Loucy (cell line): ENCODE measurements around the gene PI16.

Experiments
- H2AFZ ChIP-seq: fragments of 200-600 bp; sonication (generic); 2 replicates; pipeline ENCODE4 v1.6.0; 2016; ENCODE audit warnings: antibody characterized with exemption, mild to moderate bottlenecking, low read length, moderate library complexity
- H3F3A ChIP-seq: fragments of 200-600 bp; 2 replicates; pipeline ENCODE4 v1.6.0; 2016; ENCODE audit warnings: antibody characterized with exemption, low read depth, mild to moderate bottlenecking
- H3K27me3 ChIP-seq: fragments of 200-600 bp; sonication (generic); 2 replicates; pipeline ENCODE4 v1.6.1; 2014; ENCODE audit warnings: low read length, mild to moderate bottlenecking; ENCODE audit not compliant: insufficient read depth, poor library complexity, severe bottlenecking
- H3K36me3 ChIP-seq: fragments of 200-600 bp; sonication (generic); 2 replicates; pipeline ENCODE4 v1.6.1; 2016; ENCODE audit warnings: low read length; ENCODE audit not compliant: insufficient read depth
- H3K4me1 ChIP-seq: fragments of 200-600 bp; sonication (generic); 2 replicates; pipeline ENCODE4 v1.5.1; 2014; ENCODE audit warnings: low read length, mild to moderate bottlenecking; ENCODE audit not compliant: insufficient read depth, poor library complexity, severe bottlenecking
- H3K4me2 ChIP-seq: fragments of 200-600 bp; sonication (generic); 2 replicates; pipeline ENCODE4 v1.6.0; 2014; ENCODE audit warnings: antibody characterized with exemption, low read length, low read depth, mild to moderate bottlenecking; ENCODE audit not compliant: poor library complexity, severe bottlenecking
- H3K4me3 ChIP-seq: fragments of 200-600 bp; sonication (generic); 2 replicates; pipeline ENCODE4 v1.5.1; 2014; ENCODE audit warnings: low read length, mild to moderate bottlenecking, mixed read lengths; ENCODE audit not compliant: poor library complexity, severe bottlenecking
- H3K79me2 ChIP-seq: fragments of 200-600 bp; sonication (generic); 2 replicates; pipeline ENCODE4 v1.6.1; 2014; ENCODE audit warnings: low read length; ENCODE audit not compliant: insufficient read depth
- H3K9ac ChIP-seq: fragments of 200-600 bp; sonication (generic); 2 replicates; pipeline ENCODE4 v1.6.0; 2014; ENCODE audit warnings: mild to moderate bottlenecking, low read depth, low read length, moderate library complexity; ENCODE audit not compliant: poor library complexity, severe bottlenecking
- H3K9me2 ChIP-seq: fragments of 200-600 bp; sonication (generic); replicated peaks from 2 replicates; pipeline ENCODE4 v1.6.1; 2016; ENCODE audit warnings: low read depth, low read length, mixed read lengths
- H3K9me3 ChIP-seq: fragments of 200-600 bp; sonication (generic); 2 replicates; pipeline ENCODE4 v1.6.1; 2014; ENCODE audit warnings: mild to moderate bottlenecking, antibody characterized with exemption, low read length, low read depth; ENCODE audit not compliant: insufficient read depth
- H4K20me1 ChIP-seq: fragments of 200-600 bp; sonication (generic); 2 replicates; pipeline ENCODE4 v1.6.0; 2014; ENCODE audit warnings: antibody characterized with exemption, low read length, mild to moderate bottlenecking; ENCODE audit not compliant: insufficient read depth, poor library complexity, severe bottlenecking
- EZH2phosphoT487 ChIP-seq: fragments of 200-600 bp; IDR thresholded peaks from 2 replicates; pipeline ENCODE4 v1.6.1; 2018; ENCODE audit warnings: antibody characterized with exemption, mild to moderate bottlenecking, moderate library complexity, borderline replicate concordance
- TF ChIP-seq, protein P1 (sequence below): fragments of 200-600 bp; sonication (generic); conservative IDR thresholded peaks from 2 replicates; pipeline ENCODE4 v1.5.1; 2014; ENCODE audit warnings: mild to moderate bottlenecking, antibody characterized with exemption, low read length

PI16 gene

DNA sequence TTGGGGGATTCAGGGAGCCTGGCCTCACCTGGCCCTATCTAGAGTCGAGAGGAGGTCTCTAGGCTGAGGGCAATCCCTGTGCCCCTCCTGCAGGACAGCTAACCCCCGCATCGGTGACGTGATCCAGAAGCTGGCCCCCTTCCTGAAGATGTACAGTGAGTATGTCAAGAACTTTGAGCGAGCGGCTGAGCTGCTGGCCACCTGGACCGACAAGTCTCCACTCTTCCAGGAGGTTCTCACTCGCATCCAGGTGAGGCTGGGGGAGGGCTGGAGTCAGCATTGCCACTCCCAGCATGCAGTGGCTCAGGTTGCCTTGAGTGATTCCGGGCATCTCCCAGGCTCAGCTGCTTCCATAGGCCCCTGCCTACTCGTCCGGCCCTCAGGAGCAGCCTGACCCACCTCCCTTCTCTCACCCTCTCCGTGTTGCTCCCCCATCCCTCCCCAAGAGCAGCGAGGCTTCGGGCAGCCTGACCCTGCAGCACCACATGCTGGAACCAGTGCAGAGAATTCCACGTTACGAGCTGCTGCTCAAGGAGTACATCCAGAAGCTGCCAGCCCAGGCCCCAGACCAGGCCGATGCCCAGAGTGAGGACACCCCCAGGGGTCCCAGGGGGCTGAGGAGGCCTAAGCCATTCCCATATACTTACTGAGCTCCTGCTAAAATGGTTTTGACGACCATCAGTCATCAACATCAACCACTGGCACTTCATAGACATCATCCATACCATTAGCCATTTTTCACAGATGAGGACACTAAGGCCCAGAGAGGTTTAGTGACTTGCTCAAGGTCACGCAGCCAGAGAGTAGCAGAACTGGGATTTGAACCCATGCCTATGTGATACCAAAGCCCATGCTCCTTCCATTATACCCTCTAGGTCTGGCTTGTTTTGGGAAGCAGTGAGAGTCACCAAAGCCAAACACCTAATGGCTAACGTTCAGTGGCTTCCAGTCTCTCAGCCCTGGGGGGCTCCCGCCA lies 59.3 kb downstream of the PI16 start:
- H3K27me3 ChIP-seq: no peaks in the 10 kb centered on the region
- H3K9me3 ChIP-seq: no peaks in the 10 kb centered on the region
- H3K4me1 ChIP-seq: peaks cover 4% of the 10 kb centered on the region
- H3K4me3 ChIP-seq: no peak overlapping the region
- no peaks in the 10 kb centered on the region for H3K79me2 ChIP-seq
- TF ChIP-seq EZH2phosphoT487: no peak
- TF ChIP-seq, protein P1, sequence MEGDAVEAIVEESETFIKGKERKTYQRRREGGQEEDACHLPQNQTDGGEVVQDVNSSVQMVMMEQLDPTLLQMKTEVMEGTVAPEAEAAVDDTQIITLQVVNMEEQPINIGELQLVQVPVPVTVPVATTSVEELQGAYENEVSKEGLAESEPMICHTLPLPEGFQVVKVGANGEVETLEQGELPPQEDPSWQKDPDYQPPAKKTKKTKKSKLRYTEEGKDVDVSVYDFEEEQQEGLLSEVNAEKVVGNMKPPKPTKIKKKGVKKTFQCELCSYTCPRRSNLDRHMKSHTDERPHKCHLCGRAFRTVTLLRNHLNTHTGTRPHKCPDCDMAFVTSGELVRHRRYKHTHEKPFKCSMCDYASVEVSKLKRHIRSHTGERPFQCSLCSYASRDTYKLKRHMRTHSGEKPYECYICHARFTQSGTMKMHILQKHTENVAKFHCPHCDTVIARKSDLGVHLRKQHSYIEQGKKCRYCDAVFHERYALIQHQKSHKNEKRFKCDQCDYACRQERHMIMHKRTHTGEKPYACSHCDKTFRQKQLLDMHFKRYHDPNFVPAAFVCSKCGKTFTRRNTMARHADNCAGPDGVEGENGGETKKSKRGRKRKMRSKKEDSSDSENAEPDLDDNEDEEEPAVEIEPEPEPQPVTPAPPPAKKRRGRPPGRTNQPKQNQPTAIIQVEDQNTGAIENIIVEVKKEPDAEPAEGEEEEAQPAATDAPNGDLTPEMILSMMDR: no peak
- H4K20me1 ChIP-seq: no peaks in the 10 kb centered on the region
- no peaks in the 10 kb centered on the region for H3F3A ChIP-seq
- H2AFZ ChIP-seq: no peak overlapping the region
- H3K4me2 ChIP-seq: no peak overlapping the region
- H3K9ac ChIP-seq: no peak overlapping the region
- H3K9me2 ChIP-seq: no peaks in the 10 kb centered on the region
- no peaks in the 10 kb centered on the region for H3K36me3 ChIP-seq
